Neural cell (in vitro differentiated cells): ENCODE data around the gene SAMSN1.

Experiments used
- EP300 ChIP-seq: fragments of 450-650 bp; conservative IDR thresholded peaks from 2 replicates; pipeline ENCODE4 v1.6.1; 2014; ENCODE audit warnings: antibody characterized with exemption, mild to moderate bottlenecking, moderate library complexity; ENCODE audit not compliant: poor library complexity, severe bottlenecking
- EZH2 ChIP-seq: fragments of 200-600, 300-800 bp; shearing (Covaris generic), sonication (generic); IDR thresholded peaks from 2 replicates; pipeline ENCODE4 v1.6.1; 2014; ENCODE audit warnings: antibody characterized with exemption, low read length, borderline replicate concordance, mild to moderate bottlenecking; ENCODE audit not compliant: insufficient read depth, poor library complexity, severe bottlenecking
- POLR2AphosphoS5 ChIP-seq: IDR thresholded peaks from 2 replicates; pipeline ENCODE4 v1.6.1; 2012
- RAD21 ChIP-seq: fragments of 450-650 bp; conservative IDR thresholded peaks from 2 replicates; pipeline ENCODE4 v1.6.1; 2014; ENCODE audit warnings: antibody characterized with exemption, mild to moderate bottlenecking, moderate library complexity
- SMC3 ChIP-seq: fragments of 450-650 bp; conservative IDR thresholded peaks from 2 replicates; pipeline ENCODE4 v1.6.1; 2014; ENCODE audit warnings: antibody characterized with exemption, mild to moderate bottlenecking, moderate library complexity; ENCODE audit not compliant: poor library complexity
- TAF1 ChIP-seq: IDR thresholded peaks from 2 replicates; pipeline ENCODE4 v1.6.1; 2012; ENCODE audit warnings: low read depth
- TF ChIP-seq, protein P1 (sequence below): fragments of 450-650 bp; IDR thresholded peaks from 2 replicates; pipeline ENCODE4 v1.5.1; 2014; ENCODE audit warnings: antibody characterized with exemption, mild to moderate bottlenecking, moderate library complexity; ENCODE audit not compliant: poor library complexity, severe bottlenecking
- TF ChIP-seq, protein P2 (sequence below): IDR thresholded peaks from 2 replicates; pipeline ENCODE4 v1.6.1; 2012; ENCODE audit warnings: borderline replicate concordance

- TF ChIP-seq, protein P1, sequence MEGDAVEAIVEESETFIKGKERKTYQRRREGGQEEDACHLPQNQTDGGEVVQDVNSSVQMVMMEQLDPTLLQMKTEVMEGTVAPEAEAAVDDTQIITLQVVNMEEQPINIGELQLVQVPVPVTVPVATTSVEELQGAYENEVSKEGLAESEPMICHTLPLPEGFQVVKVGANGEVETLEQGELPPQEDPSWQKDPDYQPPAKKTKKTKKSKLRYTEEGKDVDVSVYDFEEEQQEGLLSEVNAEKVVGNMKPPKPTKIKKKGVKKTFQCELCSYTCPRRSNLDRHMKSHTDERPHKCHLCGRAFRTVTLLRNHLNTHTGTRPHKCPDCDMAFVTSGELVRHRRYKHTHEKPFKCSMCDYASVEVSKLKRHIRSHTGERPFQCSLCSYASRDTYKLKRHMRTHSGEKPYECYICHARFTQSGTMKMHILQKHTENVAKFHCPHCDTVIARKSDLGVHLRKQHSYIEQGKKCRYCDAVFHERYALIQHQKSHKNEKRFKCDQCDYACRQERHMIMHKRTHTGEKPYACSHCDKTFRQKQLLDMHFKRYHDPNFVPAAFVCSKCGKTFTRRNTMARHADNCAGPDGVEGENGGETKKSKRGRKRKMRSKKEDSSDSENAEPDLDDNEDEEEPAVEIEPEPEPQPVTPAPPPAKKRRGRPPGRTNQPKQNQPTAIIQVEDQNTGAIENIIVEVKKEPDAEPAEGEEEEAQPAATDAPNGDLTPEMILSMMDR: no peak
- TF ChIP-seq EP300: no peak
- no peak for TF ChIP-seq EZH2
- TF ChIP-seq TAF1: no peak
- TF ChIP-seq, protein P2, sequence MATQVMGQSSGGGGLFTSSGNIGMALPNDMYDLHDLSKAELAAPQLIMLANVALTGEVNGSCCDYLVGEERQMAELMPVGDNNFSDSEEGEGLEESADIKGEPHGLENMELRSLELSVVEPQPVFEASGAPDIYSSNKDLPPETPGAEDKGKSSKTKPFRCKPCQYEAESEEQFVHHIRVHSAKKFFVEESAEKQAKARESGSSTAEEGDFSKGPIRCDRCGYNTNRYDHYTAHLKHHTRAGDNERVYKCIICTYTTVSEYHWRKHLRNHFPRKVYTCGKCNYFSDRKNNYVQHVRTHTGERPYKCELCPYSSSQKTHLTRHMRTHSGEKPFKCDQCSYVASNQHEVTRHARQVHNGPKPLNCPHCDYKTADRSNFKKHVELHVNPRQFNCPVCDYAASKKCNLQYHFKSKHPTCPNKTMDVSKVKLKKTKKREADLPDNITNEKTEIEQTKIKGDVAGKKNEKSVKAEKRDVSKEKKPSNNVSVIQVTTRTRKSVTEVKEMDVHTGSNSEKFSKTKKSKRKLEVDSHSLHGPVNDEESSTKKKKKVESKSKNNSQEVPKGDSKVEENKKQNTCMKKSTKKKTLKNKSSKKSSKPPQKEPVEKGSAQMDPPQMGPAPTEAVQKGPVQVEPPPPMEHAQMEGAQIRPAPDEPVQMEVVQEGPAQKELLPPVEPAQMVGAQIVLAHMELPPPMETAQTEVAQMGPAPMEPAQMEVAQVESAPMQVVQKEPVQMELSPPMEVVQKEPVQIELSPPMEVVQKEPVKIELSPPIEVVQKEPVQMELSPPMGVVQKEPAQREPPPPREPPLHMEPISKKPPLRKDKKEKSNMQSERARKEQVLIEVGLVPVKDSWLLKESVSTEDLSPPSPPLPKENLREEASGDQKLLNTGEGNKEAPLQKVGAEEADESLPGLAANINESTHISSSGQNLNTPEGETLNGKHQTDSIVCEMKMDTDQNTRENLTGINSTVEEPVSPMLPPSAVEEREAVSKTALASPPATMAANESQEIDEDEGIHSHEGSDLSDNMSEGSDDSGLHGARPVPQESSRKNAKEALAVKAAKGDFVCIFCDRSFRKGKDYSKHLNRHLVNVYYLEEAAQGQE: no peak
- TF ChIP-seq POLR2AphosphoS5: no peak
- TF ChIP-seq SMC3: no peak
- no peak for TF ChIP-seq RAD21
These were observed 4.0 kb upstream of the SAMSN1 start for GRCh38 chr21:14550135-14550534.
